HG03196 (cell line): ENCODE data around the gene HOXC5.
"Not testable (repeated sequence)": the region's sequence is repeated elsewhere in the genome, so short reads cannot be mapped to it uniquely, and the experiment has no call there.

Experiments used
- ATAC-seq: cut with Tn5 transposase; IDR thresholded peaks from one replicate; pipeline ENCODE4 v1.9.1; 2021; ENCODE audit not compliant: unreplicated experiment

The HOXC5 gene

GRCh38 chr12:54032086-54032619 lies 697 bp upstream of the HOXC5 start:
- no peak for ATAC-seq

GRCh38 chr12:54033106-54033979 lies 493 bp downstream of the HOXC5 start:
- ATAC-seq, result no peak

GRCh38 chr12:54033980-54034784 lies 1.3 kb downstream of the HOXC5 start:
- no peak for ATAC-seq

GRCh38 chr12:54034785-54035310 lies 2.0 kb downstream of the HOXC5 start:
- ATAC-seq, result no peak

GRCh38 chr12:54035568-54036264 lies 2.9 kb downstream of the HOXC5 start:
- ATAC-seq, result no peak

GRCh38 chr12:54036620-54037359 lies 3.9 kb downstream of the HOXC5 start:
- ATAC-seq, result no peak

- no peak for ATAC-seq
Measured at GRCh38 chr12:54037360-54038283, 4.8 kb downstream of the HOXC5 start.

GRCh38 chr12:54038284-54038870 lies 5.5 kb downstream of the HOXC5 start:
- no peak for ATAC-seq

- ATAC-seq, result no peak
Measured at GRCh38 chr12:54038871-54039414, 6.1 kb downstream of the HOXC5 start.

- no peak for ATAC-seq
Measured at GRCh38 chr12:54039417-54040147, 6.7 kb downstream of the HOXC5 start.

- ATAC-seq, result no peak
Measured at GRCh38 chr12:54040148-54040494, 7.3 kb downstream of the HOXC5 start.

GRCh38 chr12:54040648-54041047 lies 7.8 kb downstream of the HOXC5 start:
- ATAC-seq, result no peak

GRCh38 chr12:54041097-54041690 lies 8.3 kb downstream of the HOXC5 start:
- ATAC-seq, result no peak

- not testable (repeated sequence) for ATAC-seq
Measured at GRCh38 chr12:54042033-54042432, 9.2 kb downstream of the HOXC5 start.

GRCh38 chr12:54042970-54043853 lies 10.4 kb downstream of the HOXC5 start:
- ATAC-seq, result no peak

- ATAC-seq, result no peak
Measured at GRCh38 chr12:54044425-54045103, 11.7 kb downstream of the HOXC5 start.
